GM15510 (cell line): Measurements from ENCODE around the gene TAF1D.

Source experiments
- POLR2A ChIP-seq: IDR thresholded peaks from 3 replicates; pipeline ENCODE4 v1.6.1; 2011; ENCODE audit warnings: borderline replicate concordance; ENCODE audit not compliant: insufficient read length; ENCODE audit errors: extremely low read depth

The TAF1D gene

DNA sequence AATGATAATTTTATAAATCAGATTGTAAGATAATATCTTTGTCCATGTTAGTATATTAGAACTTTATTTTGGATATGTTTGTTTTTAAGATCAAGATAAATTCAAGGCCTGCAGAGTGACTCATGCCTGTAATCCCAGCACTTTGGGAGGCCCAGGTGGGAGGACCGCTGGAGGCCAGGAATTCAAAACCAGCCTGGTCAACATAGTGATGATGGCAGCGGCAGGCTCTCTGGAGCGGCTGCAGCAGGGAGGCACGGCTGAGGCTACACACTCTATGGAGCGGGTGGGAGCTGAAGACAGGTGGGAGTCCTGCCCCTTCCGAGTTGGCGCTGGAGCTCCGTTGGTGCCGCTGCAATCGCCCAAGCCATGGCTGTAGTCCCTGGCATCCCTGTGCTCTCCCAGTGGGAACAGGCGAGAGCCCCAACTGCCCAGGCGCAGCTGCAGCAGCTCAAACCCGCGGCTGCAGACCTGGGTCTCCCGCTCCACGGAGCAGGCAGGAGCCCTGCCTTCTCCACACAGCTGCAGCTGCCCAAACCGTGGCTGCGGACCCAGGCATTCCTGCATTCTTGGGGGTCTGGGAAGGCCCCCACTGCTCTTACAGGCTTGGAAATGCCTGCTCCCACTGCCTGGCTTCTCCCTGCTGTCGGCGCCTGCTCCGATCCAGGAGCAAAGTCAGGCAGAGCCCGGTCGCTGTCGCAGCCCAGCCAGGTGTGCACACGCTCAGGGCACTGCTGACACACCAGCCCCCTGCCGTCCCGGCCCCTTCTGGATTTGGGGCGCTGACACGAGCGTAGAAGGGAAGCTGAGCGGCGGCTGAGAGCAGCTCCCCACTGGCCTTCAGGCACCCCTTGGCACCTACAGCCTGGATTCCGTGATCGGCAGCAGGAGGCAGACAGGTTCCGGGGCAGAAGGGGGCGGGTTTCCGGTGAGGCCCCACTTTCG, 16.9 kb upstream of the TAF1D start:
- no peak for TF ChIP-seq POLR2A

- no peak for TF ChIP-seq POLR2A
These were observed 16.0 kb upstream of the TAF1D start for GRCh38 chr11:93757301-93757700.

DNA sequence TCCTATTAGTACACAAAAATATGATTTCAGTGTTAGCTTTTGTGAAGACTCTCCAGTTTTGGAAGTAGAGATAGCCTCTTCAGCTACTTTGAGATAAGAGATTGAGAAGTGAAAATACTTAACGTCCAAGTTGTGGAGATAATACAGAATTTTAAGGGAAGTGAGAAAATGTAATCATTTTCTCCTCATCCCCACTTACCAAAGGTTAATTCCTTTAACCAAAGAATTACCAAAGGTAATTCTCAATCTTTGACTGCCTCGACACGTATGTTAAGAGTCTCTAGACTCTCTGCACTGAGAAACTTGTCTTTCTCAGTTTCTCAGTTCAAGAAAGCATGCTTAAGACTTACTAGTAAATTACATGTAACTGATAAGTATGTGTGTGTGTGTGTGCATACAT, 15.5 kb upstream of the TAF1D start:
- no peak for TF ChIP-seq POLR2A

GRCh38 chr11:93753241-93753640, 11.9 kb upstream of the TAF1D start:
- TF ChIP-seq POLR2A, result no peak

- TF ChIP-seq POLR2A, result no peak
These were observed 9.7 kb upstream of the TAF1D start for GRCh38 chr11:93751001-93751400.

GRCh38 chr11:93747122-93747521, 5.8 kb upstream of the TAF1D start:
- no peak for TF ChIP-seq POLR2A

DNA sequence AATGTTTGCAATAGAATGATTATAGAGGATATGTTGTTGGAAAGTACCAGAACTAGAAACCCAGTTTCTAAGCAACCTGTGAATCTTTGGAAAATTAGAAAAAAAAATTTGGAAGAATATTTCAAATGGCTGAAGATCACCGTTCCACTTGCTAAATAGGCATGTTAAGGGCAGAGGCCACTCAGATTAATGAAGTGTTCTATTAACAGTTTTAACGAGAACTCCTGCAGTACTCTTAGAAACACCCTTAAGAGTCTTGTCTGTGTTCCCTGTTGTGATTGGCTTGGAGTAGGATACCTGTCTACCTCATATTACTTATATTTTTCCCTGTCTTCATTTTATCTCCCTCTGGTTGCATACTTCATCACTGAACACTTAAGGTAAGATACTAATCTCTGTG, 4.8 kb upstream of the TAF1D start:
- no peak for TF ChIP-seq POLR2A

- no peak for TF ChIP-seq POLR2A
These were observed 3.3 kb upstream of the TAF1D start for GRCh38 chr11:93744669-93745004.

- no peak for TF ChIP-seq POLR2A
These were observed 2.0 kb upstream of the TAF1D start for GRCh38 chr11:93743291-93743690.

GRCh38 chr11:93741882-93742226, 559 bp upstream of the TAF1D start:
- no peak for TF ChIP-seq POLR2A

GRCh38 chr11:93740730-93741093, 583 bp downstream of the TAF1D start:
- no peak for TF ChIP-seq POLR2A

DNA sequence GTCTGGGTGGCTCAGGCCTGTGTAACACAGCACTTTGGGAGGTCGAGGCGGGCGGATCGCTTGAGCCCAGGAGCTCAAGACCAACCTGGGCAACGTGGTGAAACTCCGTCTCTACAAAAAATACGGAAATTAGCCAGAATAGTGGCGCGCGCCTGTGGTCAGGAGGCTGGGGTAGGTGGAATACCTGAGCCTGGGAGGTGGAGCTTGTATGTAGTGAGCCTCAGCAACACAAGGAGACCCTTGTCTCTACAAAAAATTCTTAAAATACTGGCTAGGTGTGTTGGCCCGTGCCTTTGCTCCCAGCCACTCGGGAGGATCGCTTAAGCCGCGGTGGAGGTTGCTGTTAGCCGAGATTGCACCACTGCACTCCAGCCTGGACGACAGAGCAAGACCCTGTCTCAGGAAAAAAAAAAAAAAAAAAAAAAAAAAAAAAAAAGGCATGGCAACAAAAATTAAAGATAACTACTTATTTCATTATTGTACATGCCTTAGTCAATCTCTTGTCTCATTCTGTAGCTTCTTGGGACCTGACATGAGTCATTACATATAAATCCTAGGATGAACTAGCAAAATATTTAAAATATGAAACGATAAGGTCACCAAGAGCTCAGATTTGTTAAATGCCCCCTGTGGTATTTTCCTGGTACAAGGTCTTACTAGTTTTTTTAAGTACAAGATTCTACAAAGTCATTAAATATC, 1.1 kb downstream of the TAF1D start:
- peak; percentile 10 for TF ChIP-seq POLR2A

GRCh38 chr11:93738647-93739081, 2.6 kb downstream of the TAF1D start:
- no peak for TF ChIP-seq POLR2A

DNA sequence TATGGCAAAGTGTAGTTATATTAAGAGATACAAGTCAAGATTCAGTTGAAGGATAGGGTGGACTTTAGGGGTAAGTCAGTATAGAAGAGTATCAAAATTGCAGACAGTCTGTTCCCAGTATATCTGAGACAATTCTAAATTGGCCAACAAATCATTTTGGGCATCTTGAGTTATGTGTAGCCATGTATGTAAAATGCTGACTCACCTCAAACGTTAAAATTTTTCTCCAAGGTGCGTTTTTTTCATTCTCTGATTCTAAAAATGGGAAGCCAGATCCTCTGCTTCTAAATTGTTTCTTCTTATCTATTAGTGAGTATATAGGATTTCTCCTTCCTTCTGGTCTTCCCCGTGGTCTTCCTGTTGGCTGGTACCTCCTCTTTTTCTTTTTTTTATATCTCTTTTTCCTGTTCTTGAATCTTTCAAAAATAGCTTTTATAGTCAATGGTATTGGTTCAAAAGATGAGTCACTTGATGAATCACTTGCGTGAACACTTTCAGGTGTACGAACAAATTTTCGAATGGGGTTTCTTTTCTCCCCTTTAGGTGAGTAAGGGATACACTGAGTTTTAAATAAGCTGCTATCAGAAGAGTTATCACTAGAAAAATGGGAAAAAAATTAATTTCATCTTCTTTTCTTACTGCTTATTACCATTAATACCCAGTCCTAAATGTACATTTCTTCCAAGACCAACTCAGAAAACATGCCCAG, 3.2 kb downstream of the TAF1D start:
- TF ChIP-seq POLR2A, result no peak

DNA sequence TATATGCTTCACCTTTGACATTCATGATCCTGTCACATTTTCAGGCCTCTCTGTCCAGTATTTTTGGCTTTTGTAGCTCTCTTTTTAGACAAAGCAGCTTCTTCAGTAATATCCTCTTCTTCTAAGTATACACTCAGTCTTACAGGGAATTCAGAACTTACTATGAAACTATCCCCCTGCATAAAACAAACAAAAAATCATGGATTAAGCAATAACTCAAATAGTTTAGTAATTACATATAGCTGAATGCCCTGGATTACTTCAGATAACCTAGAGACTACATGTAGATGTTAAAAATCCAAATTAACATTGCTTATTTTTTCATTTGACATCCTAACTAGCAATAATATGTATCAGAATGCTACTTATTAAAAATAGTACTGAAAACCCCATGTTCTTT, 5.2 kb downstream of the TAF1D start:
- no peak for TF ChIP-seq POLR2A
